GM06990 (cell line): ENCODE data around the gene PACRG.

Experiments
- DNase-seq: peaks from one replicate; pipeline ENCODE4 v3.0.0-alpha.2; 2011; ENCODE audit not compliant: insufficient read length; ENCODE audit errors: extremely low read depth
- H3K27me3 ChIP-seq: replicated peaks from 2 replicates; pipeline ENCODE4 v1.6.0; 2011; ENCODE audit warnings: low read length; ENCODE audit not compliant: control insufficient read depth, insufficient read depth
- H3K36me3 ChIP-seq: 2 replicates; pipeline ENCODE4 v1.5.1; 2011; ENCODE audit warnings: low read length; ENCODE audit not compliant: control insufficient read depth, insufficient read depth
- H3K4me3 ChIP-seq: replicated peaks from 2 replicates; pipeline ENCODE4 v1.5.1; 2011; ENCODE audit warnings: low read depth, mild to moderate bottlenecking, control low read depth, low read length
- CTCF ChIP-seq: IDR thresholded peaks from 2 replicates; pipeline ENCODE4 v1.5.1; 2011; ENCODE audit warnings: low read length, control low read depth, mild to moderate bottlenecking, inconsistent platforms; ENCODE audit not compliant: insufficient read depth, poor library complexity, severe bottlenecking

Gene PACRG

DNA sequence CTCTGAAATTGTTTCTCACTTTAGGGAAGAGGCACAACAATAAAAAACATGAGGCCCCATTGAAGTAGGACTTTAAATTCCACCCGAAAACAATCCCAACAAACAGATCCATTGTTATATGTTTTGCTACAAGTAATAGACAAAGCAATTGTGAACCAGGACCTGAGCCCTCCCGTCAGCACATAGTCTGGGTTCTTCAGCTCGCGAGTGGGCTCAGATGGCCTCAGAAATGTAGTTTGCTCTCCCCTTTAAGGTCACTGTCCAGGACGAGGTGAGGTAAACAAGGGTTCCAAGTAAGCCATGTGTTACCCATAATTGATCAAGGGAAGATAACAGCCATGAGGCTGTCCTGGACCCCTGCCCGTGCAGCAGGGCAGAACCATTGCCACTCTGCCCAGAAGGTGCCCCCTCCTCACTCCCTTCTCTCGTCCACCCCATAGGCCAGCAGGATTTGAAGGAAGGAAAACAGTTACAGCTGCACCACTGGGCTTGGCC, 526.6 kb downstream of the PACRG start:
- TF ChIP-seq CTCF: no peak
- DNase-seq: no peak

GRCh38 chr6:163255265-163255664, 527.5 kb downstream of the PACRG start:
- no peak for TF ChIP-seq CTCF
- Histone ChIP-seq H3K36me3 (no peaks in the 10 kb centered on the region), H3K27me3 (no peaks in the 10 kb centered on the region; the same call in 1 of the 2 replicates), H3K4me3 (no peak overlapping the region)
- DNase-seq: no peak

More for the DNA sequence above, 526.6 kb downstream of the PACRG start:
- Histone ChIP-seq H3K4me3 (no peak overlapping the region), H3K36me3 (no peaks in the 10 kb centered on the region), H3K27me3 (no peaks in the 10 kb centered on the region; the same call in 1 of the 2 replicates)

GRCh38 chr6:163259689-163260088, 531.9 kb downstream of the PACRG start:
- Histone ChIP-seq H3K36me3 (no peaks in the 10 kb centered on the region), H3K27me3 (no peaks in the 10 kb centered on the region), H3K4me3 (no peak overlapping the region)
- TF ChIP-seq CTCF: no peak
- no peak for DNase-seq

DNA sequence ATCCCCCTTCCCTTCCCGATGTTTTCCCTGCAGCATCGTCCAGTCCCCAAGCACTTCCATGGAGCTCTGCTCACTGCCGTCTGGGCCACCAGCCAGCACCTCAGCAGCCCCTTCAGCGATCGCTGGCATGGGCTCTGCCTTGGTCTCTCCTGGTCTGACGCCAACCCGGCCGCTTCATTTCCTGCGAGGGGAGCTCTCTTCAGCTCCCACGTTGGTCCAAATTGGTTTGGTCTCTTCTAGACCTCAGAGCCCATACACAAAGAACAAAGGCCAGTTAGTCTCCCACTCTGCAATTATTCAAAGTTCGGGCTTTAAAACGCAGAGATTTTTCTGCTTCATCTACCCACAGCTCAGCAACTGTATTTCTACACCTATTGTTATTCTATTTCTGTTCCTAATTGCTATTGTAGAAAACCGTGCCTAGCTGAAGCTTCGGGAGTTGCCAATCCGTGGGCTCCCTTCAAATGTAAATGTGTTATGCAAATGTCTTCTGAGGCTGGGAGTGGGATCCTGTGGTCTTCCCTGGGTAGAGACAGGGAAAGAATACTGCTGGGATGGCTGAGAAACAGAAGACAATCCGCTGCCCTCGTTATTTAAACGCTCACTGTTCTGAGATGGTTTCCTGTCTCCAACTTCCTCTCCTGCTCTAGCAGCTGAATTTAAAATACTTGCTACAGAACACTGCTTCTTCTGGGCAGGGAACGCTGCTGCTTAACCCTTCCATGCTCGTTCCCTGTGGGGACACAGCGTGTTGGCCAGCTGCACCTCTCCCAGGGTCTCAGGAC, 532.5 kb downstream of the PACRG start:
- H3K4me3 ChIP-seq: no peak overlapping the region

DNA sequence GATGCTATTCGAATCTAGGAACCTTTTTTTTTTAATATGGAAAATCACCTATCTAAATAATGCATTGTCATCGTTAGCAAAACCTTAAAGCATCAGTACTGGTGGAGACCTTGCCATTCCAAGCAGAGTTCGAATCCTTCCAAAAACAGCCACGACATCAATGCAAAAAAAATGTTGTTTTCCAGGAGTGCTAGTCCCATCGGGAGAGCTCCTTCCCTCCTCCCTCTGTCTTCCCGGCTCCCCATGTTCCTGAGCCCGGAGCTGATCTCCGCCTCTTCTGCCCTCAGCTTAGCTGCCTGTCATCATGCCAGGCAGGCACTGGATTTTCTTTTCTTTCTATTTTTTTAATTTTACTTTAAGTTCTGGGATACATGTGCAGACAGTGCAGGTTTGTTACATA, 533.1 kb downstream of the PACRG start:
- H3K36me3 ChIP-seq: no peaks in the 10 kb centered on the region
- H3K27me3 ChIP-seq: no peaks in the 10 kb centered on the region
- TF ChIP-seq CTCF: no peak
- no peak overlapping the region for H3K4me3 ChIP-seq
- DNase-seq: no peak

More for the DNA sequence above, 532.5 kb downstream of the PACRG start:
- Histone ChIP-seq H3K27me3 (no peaks in the 10 kb centered on the region), H3K36me3 (no peaks in the 10 kb centered on the region)
- no peak for TF ChIP-seq CTCF
- DNase-seq: no peak
